Astrocyte (in vitro differentiated cells and primary cell): ENCODE results near the gene TERB1. TPM values are rescaled to one million over a fixed set of nuclear protein-coding genes. Genes with fewer than 3 reads are reported as not detected.

ENCODE experiments used
- DNase-seq: peaks from one replicate; pipeline ENCODE4 v3.0.0-alpha.2; 2010; ENCODE audit warnings: low read depth
- FAIRE-seq: peaks from 2 replicates; lab custom pipeline; 2011; peaks lifted over from hg19 to GRCh38; lab: Jason Lieb, UNC
- H2AFZ ChIP-seq: 2 replicates; pipeline ENCODE4 v1.6.0; 2012; ENCODE audit warnings: low read depth, low read length, inconsistent platforms
- H3K27ac ChIP-seq: 2 replicates; pipeline ENCODE4 v1.5.1; 2011; ENCODE audit warnings: low read depth, low read length, inconsistent platforms
- H3K27me3 ChIP-seq: 2 replicates; pipeline ENCODE4 v1.6.0; 2011; ENCODE audit warnings: low read length, inconsistent platforms; ENCODE audit not compliant: insufficient read depth
- H3K36me3 ChIP-seq: 2 replicates; pipeline ENCODE4 v1.5.1; 2011; ENCODE audit warnings: low read length, inconsistent platforms; ENCODE audit not compliant: insufficient read depth
- H3K4me1 ChIP-seq: 2 replicates; pipeline ENCODE4 v1.5.1; 2011; ENCODE audit warnings: low read length, inconsistent platforms; ENCODE audit not compliant: insufficient read depth
- H3K4me2 ChIP-seq: 2 replicates; pipeline ENCODE4 v1.6.0; 2012; ENCODE audit warnings: low read length, inconsistent platforms
- H3K4me3 ChIP-seq: 2 replicates; pipeline ENCODE4 v1.5.1; 2011; ENCODE audit warnings: low read depth, mild to moderate bottlenecking, low read length, inconsistent platforms; ENCODE audit not compliant: insufficient read depth
- H3K79me2 ChIP-seq: 2 replicates; pipeline ENCODE4 v1.6.0; 2012; ENCODE audit warnings: mild to moderate bottlenecking, low read length, inconsistent platforms; ENCODE audit not compliant: insufficient read depth
- H3K9ac ChIP-seq: 2 replicates; pipeline ENCODE4 v1.6.0; 2012; ENCODE audit warnings: mild to moderate bottlenecking, low read length, inconsistent platforms
- H3K9me3 ChIP-seq: 2 replicates; pipeline ENCODE4 v1.5.1; 2012; ENCODE audit warnings: low read depth, mild to moderate bottlenecking, low read length, inconsistent platforms; ENCODE audit not compliant: insufficient read depth
- H4K20me1 ChIP-seq: 2 replicates; pipeline ENCODE4 v1.6.0; 2012; ENCODE audit warnings: low read length, inconsistent platforms; ENCODE audit not compliant: insufficient read depth
- H3K27ac Mint-ChIP-seq: one replicate; pipeline ENCODE4 v1.8.0; 2021; ENCODE audit warnings: mild to moderate bottlenecking, mixed read lengths; ENCODE audit not compliant: unreplicated experiment
- H3K27me3 Mint-ChIP-seq: one replicate; pipeline ENCODE4 v1.8.0; 2021; ENCODE audit warnings: low read depth, mixed read lengths; ENCODE audit not compliant: unreplicated experiment
- H3K36me3 Mint-ChIP-seq: one replicate; pipeline ENCODE4 v1.8.0; 2021; ENCODE audit warnings: low read depth, mixed read lengths; ENCODE audit not compliant: unreplicated experiment
- H3K4me1 Mint-ChIP-seq: one replicate; pipeline ENCODE4 v1.8.0; 2021; ENCODE audit warnings: low read depth, mixed read lengths; ENCODE audit not compliant: unreplicated experiment
- H3K4me3 Mint-ChIP-seq: one replicate; pipeline ENCODE4 v1.8.0; 2021; ENCODE audit warnings: mild to moderate bottlenecking, moderate library complexity, mixed read lengths; ENCODE audit not compliant: unreplicated experiment
- H3K9me3 Mint-ChIP-seq: one replicate; pipeline ENCODE4 v1.8.0; 2021; ENCODE audit warnings: mild to moderate bottlenecking, mixed read lengths; ENCODE audit not compliant: unreplicated experiment
- EZH2 ChIP-seq: IDR thresholded peaks from 2 replicates; pipeline ENCODE4 v1.6.1; 2012; ENCODE audit warnings: mild to moderate bottlenecking, low read length, inconsistent platforms; ENCODE audit not compliant: insufficient read depth
- total RNA-seq: library from RNA; stranded (reverse); gene quantifications from 2 replicates; pipeline ENCODE4 v1.2.1, GENCODE V29; 2021
- TF ChIP-seq, protein P1 (sequence below): IDR thresholded peaks from 2 replicates; pipeline ENCODE4 v1.5.1; 2011; ENCODE audit warnings: low read depth, mild to moderate bottlenecking, inconsistent platforms, low read length, moderate library complexity; ENCODE audit not compliant: insufficient read depth

TERB1 gene
- total RNA-seq, 1 donor from 2014 or later, result 0.16 TPM

DNA sequence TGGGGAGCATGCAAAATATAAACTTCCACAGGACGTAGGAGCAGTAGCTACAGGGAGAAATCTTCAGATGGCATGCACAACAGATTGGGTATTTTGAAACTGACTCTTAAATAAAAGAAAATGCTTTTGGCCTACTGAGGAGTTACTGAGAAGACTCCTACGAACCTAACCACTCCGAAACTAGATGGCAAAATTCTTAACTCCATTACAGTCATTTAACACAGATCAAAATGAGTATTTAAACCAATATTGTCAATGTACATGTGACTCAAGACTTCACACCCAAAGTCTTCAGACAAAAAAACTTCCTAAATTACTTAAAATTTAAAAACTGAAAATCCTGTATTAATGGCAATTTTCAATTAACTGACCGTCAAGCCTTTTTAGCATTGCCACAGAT lies 8.4 kb upstream of the TERB1 start:
- no peaks in the 10 kb centered on the region for H3K9me3 Mint-ChIP-seq
- Histone ChIP-seq H3K4me3 (no peak overlapping the region), H3K9ac (no peak overlapping the region), H2AFZ (no peak overlapping the region), H3K9me3 (no peaks in the 10 kb centered on the region), H3K27ac (no peak overlapping the region), H4K20me1 (no peaks in the 10 kb centered on the region), H3K36me3 (peaks cover 38% of the 10 kb centered on the region), H3K4me1 (no peaks in the 10 kb centered on the region), H3K4me2 (no peak overlapping the region), H3K79me2 (no peaks in the 10 kb centered on the region), H3K27me3 (no peaks in the 10 kb centered on the region)
- H3K4me3 Mint-ChIP-seq, result no peak overlapping the region
- H3K36me3 Mint-ChIP-seq, result peaks cover 3% of the 10 kb centered on the region
- TF ChIP-seq EZH2, result no peak
- TF ChIP-seq, protein P1, sequence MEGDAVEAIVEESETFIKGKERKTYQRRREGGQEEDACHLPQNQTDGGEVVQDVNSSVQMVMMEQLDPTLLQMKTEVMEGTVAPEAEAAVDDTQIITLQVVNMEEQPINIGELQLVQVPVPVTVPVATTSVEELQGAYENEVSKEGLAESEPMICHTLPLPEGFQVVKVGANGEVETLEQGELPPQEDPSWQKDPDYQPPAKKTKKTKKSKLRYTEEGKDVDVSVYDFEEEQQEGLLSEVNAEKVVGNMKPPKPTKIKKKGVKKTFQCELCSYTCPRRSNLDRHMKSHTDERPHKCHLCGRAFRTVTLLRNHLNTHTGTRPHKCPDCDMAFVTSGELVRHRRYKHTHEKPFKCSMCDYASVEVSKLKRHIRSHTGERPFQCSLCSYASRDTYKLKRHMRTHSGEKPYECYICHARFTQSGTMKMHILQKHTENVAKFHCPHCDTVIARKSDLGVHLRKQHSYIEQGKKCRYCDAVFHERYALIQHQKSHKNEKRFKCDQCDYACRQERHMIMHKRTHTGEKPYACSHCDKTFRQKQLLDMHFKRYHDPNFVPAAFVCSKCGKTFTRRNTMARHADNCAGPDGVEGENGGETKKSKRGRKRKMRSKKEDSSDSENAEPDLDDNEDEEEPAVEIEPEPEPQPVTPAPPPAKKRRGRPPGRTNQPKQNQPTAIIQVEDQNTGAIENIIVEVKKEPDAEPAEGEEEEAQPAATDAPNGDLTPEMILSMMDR, result no peak
- H3K27me3 Mint-ChIP-seq, result no peaks in the 10 kb centered on the region
- DNase-seq (no peak), FAIRE-seq (no peak)
- H3K27ac Mint-ChIP-seq, result no peak overlapping the region
- H3K4me1 Mint-ChIP-seq, result no peaks in the 10 kb centered on the region

DNA sequence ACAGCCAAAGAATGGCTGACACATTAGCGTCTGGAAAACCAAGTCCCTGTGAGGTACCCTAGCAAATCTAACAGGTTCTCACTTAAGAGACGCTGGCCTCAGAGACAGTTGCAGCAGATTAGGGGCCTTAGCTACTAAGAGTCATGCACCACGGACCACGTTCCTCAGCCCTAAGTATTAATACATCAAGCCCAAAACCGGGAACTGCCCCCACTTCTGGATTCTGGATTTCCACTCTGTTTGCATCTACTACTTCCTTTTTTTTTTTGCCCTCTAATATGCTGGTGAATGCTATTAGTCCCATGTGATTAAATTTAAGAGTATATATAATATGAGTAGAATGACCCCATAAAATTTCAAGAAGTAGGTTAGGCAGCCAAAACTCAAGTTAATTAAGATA lies 775 bp upstream of the TERB1 start:
- Mint-ChIP-seq H3K27me3 (no peaks in the 10 kb centered on the region), H3K27ac (no peak overlapping the region)

DNA sequence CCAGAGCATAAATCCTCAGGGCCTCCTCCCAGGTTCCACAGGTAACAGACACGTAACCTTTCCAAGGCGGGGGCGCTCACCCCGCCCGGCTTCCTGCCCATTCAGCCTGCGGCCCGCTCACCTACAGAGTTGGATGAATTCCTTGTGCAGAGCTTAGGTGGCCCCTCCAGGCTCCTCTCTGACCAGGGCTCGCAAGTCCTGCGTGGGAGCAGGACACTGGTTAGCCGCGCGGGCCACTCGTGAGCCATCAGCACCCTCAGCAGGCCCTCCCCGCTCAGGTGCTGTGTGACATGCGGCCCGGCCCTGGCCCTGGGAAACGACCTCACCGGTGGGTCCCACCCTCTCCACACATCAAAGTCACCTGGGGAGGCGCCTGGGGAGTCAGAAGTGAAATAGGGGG lies 528 bp downstream of the TERB1 start:
- peaks cover 23% of the 10 kb centered on the region for H3K36me3 ChIP-seq
- no peak for TF ChIP-seq EZH2
- TF ChIP-seq, protein P1, result no peak
- H3K4me1 ChIP-seq, result no peaks in the 10 kb centered on the region
- no peak overlapping the region for H3K4me3 ChIP-seq
- no peak for FAIRE-seq
- Mint-ChIP-seq H3K36me3 (peaks cover 6% of the 10 kb centered on the region), H3K27me3 (no peaks in the 10 kb centered on the region), H3K27ac (no peak overlapping the region), H3K4me1 (no peaks in the 10 kb centered on the region), H3K9me3 (no peaks in the 10 kb centered on the region), H3K4me3 (no peak overlapping the region)
- H3K9me3 ChIP-seq, result no peaks in the 10 kb centered on the region
- no peaks in the 10 kb centered on the region for H3K27me3 ChIP-seq
- H3K79me2 ChIP-seq, result no peaks in the 10 kb centered on the region
- no peaks in the 10 kb centered on the region for H4K20me1 ChIP-seq
- no peak overlapping the region for H3K4me2 ChIP-seq
- no peak overlapping the region for H2AFZ ChIP-seq
- no peak overlapping the region for H3K27ac ChIP-seq
- DNase-seq, result no peak
- H3K9ac ChIP-seq, result no peak overlapping the region

More for the DNA sequence above, 775 bp upstream of the TERB1 start:
- Mint-ChIP-seq H3K9me3 (no peaks in the 10 kb centered on the region), H3K36me3 (peaks cover 6% of the 10 kb centered on the region), H3K4me3 (no peak overlapping the region), H3K4me1 (no peaks in the 10 kb centered on the region)
- no peak overlapping the region for H2AFZ ChIP-seq
- H3K4me1 ChIP-seq, result no peaks in the 10 kb centered on the region
- no peak for FAIRE-seq
- no peaks in the 10 kb centered on the region for H4K20me1 ChIP-seq
- TF ChIP-seq EZH2, result no peak
- TF ChIP-seq, protein P1, result no peak
- H3K4me2 ChIP-seq, result no peak overlapping the region
- no peaks in the 10 kb centered on the region for H3K79me2 ChIP-seq
- no peak overlapping the region for H3K4me3 ChIP-seq
- DNase-seq, result no peak
- peaks cover 24% of the 10 kb centered on the region for H3K36me3 ChIP-seq
- no peaks in the 10 kb centered on the region for H3K9me3 ChIP-seq
- H3K9ac ChIP-seq, result no peak overlapping the region
- no peak overlapping the region for H3K27ac ChIP-seq
- H3K27me3 ChIP-seq, result no peaks in the 10 kb centered on the region
